ENCODE results near the gene PLCH1. TPM values are rescaled to one million over a fixed set of nuclear protein-coding genes. Genes with fewer than 3 reads are reported as not detected.

Gene PLCH1
- total RNA-seq, 1 experiment from 2014 or later = 3.8 TPM

DNA sequence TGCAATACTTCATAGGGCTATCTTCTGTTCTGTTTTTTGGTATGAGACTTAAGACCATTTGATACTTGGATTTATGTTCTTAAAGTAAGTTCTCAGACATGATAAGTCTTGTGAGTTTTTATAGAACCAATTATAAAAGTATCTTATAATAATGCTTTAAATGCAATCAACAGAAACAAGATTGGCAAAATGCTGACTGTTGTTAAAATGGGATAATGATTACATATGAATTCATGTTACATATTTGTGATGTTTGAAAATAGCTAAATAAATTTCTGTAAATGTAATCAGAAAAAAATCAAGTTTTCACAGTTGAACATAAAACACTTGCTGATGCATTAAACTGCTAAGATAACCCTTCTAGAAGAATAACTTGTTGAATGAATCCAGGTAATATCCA, 148.3 kb downstream of the PLCH1 start:
- Histone ChIP-seq H3K4me1 (ENCODE audit: control insufficient read depth in 1 of 2, insufficient read depth in 2 of 2, low read length in 2 of 2) (no peaks in the 10 kb centered on the region), H3K9me3 (ENCODE audit: control insufficient read depth in 1 of 2, insufficient read depth in 1 of 2, low read depth in 1 of 2, low read length in 2 of 2) (no peaks in the 10 kb centered on the region), H3K27ac (ENCODE audit: low read depth, low read length) (no peak overlapping the region), H3K36me3 (ENCODE audit: control insufficient read depth in 1 of 2, insufficient read depth in 2 of 2, low read length in 2 of 2) (no peaks in the 10 kb centered on the region), H4K20me1 (ENCODE audit: insufficient read depth) (no peaks in the 10 kb centered on the region), H3K79me2 (ENCODE audit: insufficient read depth, low read length) (no peaks in the 10 kb centered on the region), H3K9me2 (ENCODE audit: insufficient read depth) (no peaks in the 10 kb centered on the region), H3K9ac (ENCODE audit: low read length) (no peak overlapping the region), H3K4me2 (ENCODE audit: low read length) (no peak overlapping the region), H3K4me3 (replicated peaks in 1 of 2; ENCODE audit: low read depth in 1 of 2, low read length in 2 of 2) (no peak overlapping the region), H3K27me3 (ENCODE audit: insufficient read depth, low read length) (no peaks in the 10 kb centered on the region), H2AFZ (ENCODE audit: low read depth, low read length, poor library complexity, severe bottlenecking) (no peak overlapping the region)
- TF ChIP-seq ELF1 (IDR thresholded peaks at IDR 0.05; ENCODE audit: borderline replicate concordance, low read depth) (no peak), FOSL1 (IDR thresholded peaks at IDR 0.05; ENCODE audit: low read depth) (no peak), CBX3 (IDR thresholded peaks at IDR 0.05; ENCODE audit: low read depth) (no peak)
- TF ChIP-seq, protein P1, sequence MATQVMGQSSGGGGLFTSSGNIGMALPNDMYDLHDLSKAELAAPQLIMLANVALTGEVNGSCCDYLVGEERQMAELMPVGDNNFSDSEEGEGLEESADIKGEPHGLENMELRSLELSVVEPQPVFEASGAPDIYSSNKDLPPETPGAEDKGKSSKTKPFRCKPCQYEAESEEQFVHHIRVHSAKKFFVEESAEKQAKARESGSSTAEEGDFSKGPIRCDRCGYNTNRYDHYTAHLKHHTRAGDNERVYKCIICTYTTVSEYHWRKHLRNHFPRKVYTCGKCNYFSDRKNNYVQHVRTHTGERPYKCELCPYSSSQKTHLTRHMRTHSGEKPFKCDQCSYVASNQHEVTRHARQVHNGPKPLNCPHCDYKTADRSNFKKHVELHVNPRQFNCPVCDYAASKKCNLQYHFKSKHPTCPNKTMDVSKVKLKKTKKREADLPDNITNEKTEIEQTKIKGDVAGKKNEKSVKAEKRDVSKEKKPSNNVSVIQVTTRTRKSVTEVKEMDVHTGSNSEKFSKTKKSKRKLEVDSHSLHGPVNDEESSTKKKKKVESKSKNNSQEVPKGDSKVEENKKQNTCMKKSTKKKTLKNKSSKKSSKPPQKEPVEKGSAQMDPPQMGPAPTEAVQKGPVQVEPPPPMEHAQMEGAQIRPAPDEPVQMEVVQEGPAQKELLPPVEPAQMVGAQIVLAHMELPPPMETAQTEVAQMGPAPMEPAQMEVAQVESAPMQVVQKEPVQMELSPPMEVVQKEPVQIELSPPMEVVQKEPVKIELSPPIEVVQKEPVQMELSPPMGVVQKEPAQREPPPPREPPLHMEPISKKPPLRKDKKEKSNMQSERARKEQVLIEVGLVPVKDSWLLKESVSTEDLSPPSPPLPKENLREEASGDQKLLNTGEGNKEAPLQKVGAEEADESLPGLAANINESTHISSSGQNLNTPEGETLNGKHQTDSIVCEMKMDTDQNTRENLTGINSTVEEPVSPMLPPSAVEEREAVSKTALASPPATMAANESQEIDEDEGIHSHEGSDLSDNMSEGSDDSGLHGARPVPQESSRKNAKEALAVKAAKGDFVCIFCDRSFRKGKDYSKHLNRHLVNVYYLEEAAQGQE (IDR thresholded peaks at IDR 0.05; ENCODE audit: low read depth) = no peak
- RAD21 ChIA-PET (ENCODE audit: low non-redundant PET in 1 of 2, low total read pairs in 2 of 2, uncharacterized antibody in 2 of 2, unreplicated experiment in 2 of 2) = no interaction called here
- ATAC-seq = no peak
- BruUV-seq (replicated peaks) = no TSS peak
- intact Hi-C loops (cut with micrococcal nuclease) = no loop called here
- POLR2A ChIA-PET = no interaction called here
- DNase-seq (ENCODE audit: low read depth, low spot score) = no peak
- CTCF ChIA-PET = no interaction called here

DNA sequence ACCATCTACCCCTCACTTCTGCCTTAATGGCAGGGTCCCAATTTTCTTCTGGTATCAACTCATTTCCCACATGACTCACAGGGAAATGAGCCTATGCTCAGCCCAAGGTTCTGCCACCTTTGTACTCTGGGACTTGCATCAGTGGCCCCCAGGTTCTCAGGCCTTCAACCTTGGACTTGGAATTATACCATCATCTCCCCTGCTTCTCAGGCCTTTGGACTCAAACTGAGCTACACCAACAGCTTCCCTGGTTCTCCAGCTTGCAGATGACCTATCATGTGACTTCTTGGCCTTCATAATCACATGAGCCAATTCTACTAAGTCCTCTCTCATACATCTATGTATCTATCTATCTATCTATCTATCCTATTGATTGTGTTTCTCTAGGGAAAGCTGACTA, 149.5 kb downstream of the PLCH1 start:
- Histone ChIP-seq H3K27me3 (ENCODE audit: insufficient read depth, low read length) (no peaks in the 10 kb centered on the region), H3K36me3 (ENCODE audit: control insufficient read depth in 1 of 2, insufficient read depth in 2 of 2, low read length in 2 of 2) (no peaks in the 10 kb centered on the region), H2AFZ (ENCODE audit: low read depth, low read length, poor library complexity, severe bottlenecking) (no peak overlapping the region), H3K4me3 (replicated peaks in 1 of 2; ENCODE audit: low read depth in 1 of 2, low read length in 2 of 2) (no peak overlapping the region), H3K9me2 (ENCODE audit: insufficient read depth) (no peaks in the 10 kb centered on the region), H3K4me1 (ENCODE audit: control insufficient read depth in 1 of 2, insufficient read depth in 2 of 2, low read length in 2 of 2) (no peaks in the 10 kb centered on the region), H3K4me2 (ENCODE audit: low read length) (no peak overlapping the region), H4K20me1 (ENCODE audit: insufficient read depth) (no peaks in the 10 kb centered on the region), H3K9ac (ENCODE audit: low read length) (no peak overlapping the region), H3K9me3 (ENCODE audit: control insufficient read depth in 1 of 2, insufficient read depth in 1 of 2, low read depth in 1 of 2, low read length in 2 of 2) (no peaks in the 10 kb centered on the region), H3K27ac (ENCODE audit: low read depth, low read length) (no peak overlapping the region), H3K79me2 (ENCODE audit: insufficient read depth, low read length) (no peaks in the 10 kb centered on the region)
- no peak for ATAC-seq
- no TSS peak for BruUV-seq (replicated peaks)
- ChIA-PET CTCF (no interaction called here), RAD21 (ENCODE audit: low non-redundant PET in 1 of 2, low total read pairs in 2 of 2, uncharacterized antibody in 2 of 2, unreplicated experiment in 2 of 2) (no interaction called here), POLR2A (no interaction called here)
- no peak for DNase-seq (ENCODE audit: low read depth, low spot score)
- intact Hi-C loops (cut with micrococcal nuclease) = no loop called here
- TF ChIP-seq JUND (IDR thresholded peaks at IDR 0.05) (no peak), EZH2 (IDR thresholded peaks at IDR 0.05) (no peak), EGR1 (IDR thresholded peaks at IDR 0.05; ENCODE audit: low read depth) (no peak), YY1 (IDR thresholded peaks at IDR 0.05; ENCODE audit: extremely low read depth, insufficient replicate concordance, low read depth, low read length) (no peak), SRF (IDR thresholded peaks at IDR 0.05; ENCODE audit: low read depth) (no peak), POLR2A (IDR thresholded peaks at IDR 0.05; ENCODE audit: borderline replicate concordance, extremely low read depth, insufficient read depth, insufficient read length) (no peak), FOSL1 (IDR thresholded peaks at IDR 0.05; ENCODE audit: low read depth) (no peak), ZFX (IDR thresholded peaks at IDR 0.05) (no peak)
- TF ChIP-seq, protein P2, sequence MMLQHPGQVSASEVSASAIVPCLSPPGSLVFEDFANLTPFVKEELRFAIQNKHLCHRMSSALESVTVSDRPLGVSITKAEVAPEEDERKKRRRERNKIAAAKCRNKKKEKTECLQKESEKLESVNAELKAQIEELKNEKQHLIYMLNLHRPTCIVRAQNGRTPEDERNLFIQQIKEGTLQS (IDR thresholded peaks at IDR 0.05) = no peak
- TF ChIP-seq, protein P3, sequence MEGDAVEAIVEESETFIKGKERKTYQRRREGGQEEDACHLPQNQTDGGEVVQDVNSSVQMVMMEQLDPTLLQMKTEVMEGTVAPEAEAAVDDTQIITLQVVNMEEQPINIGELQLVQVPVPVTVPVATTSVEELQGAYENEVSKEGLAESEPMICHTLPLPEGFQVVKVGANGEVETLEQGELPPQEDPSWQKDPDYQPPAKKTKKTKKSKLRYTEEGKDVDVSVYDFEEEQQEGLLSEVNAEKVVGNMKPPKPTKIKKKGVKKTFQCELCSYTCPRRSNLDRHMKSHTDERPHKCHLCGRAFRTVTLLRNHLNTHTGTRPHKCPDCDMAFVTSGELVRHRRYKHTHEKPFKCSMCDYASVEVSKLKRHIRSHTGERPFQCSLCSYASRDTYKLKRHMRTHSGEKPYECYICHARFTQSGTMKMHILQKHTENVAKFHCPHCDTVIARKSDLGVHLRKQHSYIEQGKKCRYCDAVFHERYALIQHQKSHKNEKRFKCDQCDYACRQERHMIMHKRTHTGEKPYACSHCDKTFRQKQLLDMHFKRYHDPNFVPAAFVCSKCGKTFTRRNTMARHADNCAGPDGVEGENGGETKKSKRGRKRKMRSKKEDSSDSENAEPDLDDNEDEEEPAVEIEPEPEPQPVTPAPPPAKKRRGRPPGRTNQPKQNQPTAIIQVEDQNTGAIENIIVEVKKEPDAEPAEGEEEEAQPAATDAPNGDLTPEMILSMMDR (IDR thresholded peaks at IDR 0.05 in 2 of 3, conservative IDR thresholded peaks at IDR 0.05 in 1 of 3; ENCODE audit: borderline replicate concordance in 1 of 3, insufficient read depth in 1 of 3, low read depth in 2 of 3, low read length in 2 of 3) = no peak
- TF ChIP-seq, protein P4, sequence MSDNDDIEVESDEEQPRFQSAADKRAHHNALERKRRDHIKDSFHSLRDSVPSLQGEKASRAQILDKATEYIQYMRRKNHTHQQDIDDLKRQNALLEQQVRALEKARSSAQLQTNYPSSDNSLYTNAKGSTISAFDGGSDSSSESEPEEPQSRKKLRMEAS (IDR thresholded peaks at IDR 0.05) = no peak
